Bronchial epithelial cell (primary cell): ENCODE measurements around the gene HOTAIR. TPM values are rescaled to one million over a fixed set of nuclear protein-coding genes. Genes with fewer than 3 reads are reported as not detected.

ENCODE experiments used
- DNase-seq: peaks from one replicate; pipeline ENCODE4 v3.0.0-alpha.2; 2010; ENCODE audit warnings: low read depth
- FAIRE-seq: peaks from 2 replicates; lab custom pipeline; 2011; peaks lifted over from hg19 to GRCh38; lab: Jason Lieb, UNC
- H3K27me3 ChIP-seq: 2 replicates; pipeline ENCODE4 v1.5.1; 2011; ENCODE audit warnings: low read length; ENCODE audit not compliant: control insufficient read depth, insufficient read depth
- H3K36me3 ChIP-seq: 2 replicates; pipeline ENCODE4 v1.5.1; 2011; ENCODE audit warnings: low read length; ENCODE audit not compliant: control insufficient read depth, insufficient read depth
- H3K4me3 ChIP-seq: 2 replicates; pipeline ENCODE4 v1.5.1; 2011; ENCODE audit warnings: mild to moderate bottlenecking, low read depth, low read length, control low read depth
- total RNA-seq: library from RNA; depleted of rRNA; stranded (reverse); fragments of >200 nt; gene quantifications from 2 replicates; pipeline ENCODE4 v1.2.1, GENCODE V29; 2014
- TF ChIP-seq, protein P1 (sequence below): IDR thresholded peaks from 2 replicates; pipeline ENCODE4 v1.5.1; 2011; ENCODE audit warnings: mild to moderate bottlenecking, moderate library complexity, low read length, control low read depth, inconsistent platforms; ENCODE audit not compliant: insufficient read depth, severe bottlenecking

Gene HOTAIR
- total RNA-seq, 1 donor from 2014 or later: not detected

DNA sequence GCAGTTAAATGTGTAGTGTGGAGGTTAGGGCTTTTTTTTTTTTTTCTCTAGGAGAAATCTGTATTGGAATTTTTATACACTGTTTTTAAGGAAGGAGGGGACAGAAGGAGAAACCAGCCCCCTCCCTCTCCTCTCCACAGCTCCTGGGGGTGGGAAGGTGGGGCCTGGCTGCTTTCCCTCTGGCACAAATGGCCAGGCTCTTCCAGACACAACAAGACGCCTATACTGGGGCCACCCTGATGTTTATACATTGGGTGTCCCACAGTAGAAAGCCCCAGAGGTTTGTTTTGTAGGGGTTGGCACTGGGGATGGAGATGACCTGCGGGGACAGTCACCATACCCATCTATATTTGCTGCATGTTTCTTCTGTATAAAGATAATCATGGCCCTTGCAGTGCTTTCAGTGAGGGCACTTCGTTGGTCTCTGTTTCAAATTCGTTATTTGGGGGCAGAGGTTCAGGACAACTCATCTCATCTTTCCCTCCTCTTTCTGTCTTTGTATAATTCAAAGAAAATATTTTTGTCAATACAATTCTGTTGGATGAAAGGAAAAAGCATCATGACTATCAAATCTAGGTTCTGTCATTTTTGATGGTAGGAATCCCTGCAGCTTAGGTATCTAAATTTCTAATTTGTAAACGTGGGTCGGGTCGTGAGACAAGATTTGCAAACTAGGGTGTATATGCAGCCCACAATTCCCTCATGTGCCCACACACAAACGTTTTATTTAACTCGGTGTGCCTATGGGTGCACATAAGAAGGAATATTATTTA is 2.3 kb upstream of the HOTAIR start:
- TF ChIP-seq, protein P1, sequence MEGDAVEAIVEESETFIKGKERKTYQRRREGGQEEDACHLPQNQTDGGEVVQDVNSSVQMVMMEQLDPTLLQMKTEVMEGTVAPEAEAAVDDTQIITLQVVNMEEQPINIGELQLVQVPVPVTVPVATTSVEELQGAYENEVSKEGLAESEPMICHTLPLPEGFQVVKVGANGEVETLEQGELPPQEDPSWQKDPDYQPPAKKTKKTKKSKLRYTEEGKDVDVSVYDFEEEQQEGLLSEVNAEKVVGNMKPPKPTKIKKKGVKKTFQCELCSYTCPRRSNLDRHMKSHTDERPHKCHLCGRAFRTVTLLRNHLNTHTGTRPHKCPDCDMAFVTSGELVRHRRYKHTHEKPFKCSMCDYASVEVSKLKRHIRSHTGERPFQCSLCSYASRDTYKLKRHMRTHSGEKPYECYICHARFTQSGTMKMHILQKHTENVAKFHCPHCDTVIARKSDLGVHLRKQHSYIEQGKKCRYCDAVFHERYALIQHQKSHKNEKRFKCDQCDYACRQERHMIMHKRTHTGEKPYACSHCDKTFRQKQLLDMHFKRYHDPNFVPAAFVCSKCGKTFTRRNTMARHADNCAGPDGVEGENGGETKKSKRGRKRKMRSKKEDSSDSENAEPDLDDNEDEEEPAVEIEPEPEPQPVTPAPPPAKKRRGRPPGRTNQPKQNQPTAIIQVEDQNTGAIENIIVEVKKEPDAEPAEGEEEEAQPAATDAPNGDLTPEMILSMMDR: no peak
- Histone ChIP-seq H3K4me3 (no peak overlapping the region), H3K27me3 (peaks cover 82% of the 10 kb centered on the region), H3K36me3 (no peaks in the 10 kb centered on the region)
- DNase-seq: no peak
- FAIRE-seq: no peak

DNA sequence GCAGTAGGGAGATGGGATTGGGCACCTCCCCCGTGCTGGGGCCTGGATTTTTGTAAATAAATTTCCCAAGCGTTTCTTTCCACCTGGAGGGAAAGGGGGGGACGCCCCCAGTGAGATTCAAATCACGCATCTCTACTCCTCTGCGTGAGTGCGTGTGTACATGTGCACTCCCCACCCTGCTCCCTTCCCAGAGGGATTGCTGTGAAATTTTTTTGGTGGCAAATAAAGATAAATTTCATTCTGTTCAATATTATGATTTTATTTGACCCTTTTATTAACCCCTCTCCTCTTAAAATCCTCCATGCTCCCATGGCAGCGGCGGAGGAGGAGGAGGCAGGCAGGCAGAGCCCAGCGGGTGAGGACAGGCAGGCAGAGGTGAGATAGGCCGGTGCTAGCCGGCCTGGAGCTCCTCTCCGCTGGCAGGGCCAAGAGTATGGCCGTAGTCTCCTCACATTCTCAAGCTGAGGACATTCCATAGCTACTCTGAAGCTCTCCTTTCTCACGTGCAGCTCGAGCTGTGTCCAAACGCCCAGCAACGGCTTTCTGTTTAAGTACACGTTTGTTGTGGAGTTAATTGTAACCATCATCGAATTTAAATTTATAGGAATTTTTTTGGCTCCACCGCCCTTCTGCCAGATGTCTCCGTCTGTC is 1.5 kb upstream of the HOTAIR start:
- no peak overlapping the region for H3K4me3 ChIP-seq
- no peaks in the 10 kb centered on the region for H3K36me3 ChIP-seq
- peaks cover 82% of the 10 kb centered on the region for H3K27me3 ChIP-seq
- DNase-seq (no peak), FAIRE-seq (no peak)
- TF ChIP-seq, protein P1: no peak

DNA sequence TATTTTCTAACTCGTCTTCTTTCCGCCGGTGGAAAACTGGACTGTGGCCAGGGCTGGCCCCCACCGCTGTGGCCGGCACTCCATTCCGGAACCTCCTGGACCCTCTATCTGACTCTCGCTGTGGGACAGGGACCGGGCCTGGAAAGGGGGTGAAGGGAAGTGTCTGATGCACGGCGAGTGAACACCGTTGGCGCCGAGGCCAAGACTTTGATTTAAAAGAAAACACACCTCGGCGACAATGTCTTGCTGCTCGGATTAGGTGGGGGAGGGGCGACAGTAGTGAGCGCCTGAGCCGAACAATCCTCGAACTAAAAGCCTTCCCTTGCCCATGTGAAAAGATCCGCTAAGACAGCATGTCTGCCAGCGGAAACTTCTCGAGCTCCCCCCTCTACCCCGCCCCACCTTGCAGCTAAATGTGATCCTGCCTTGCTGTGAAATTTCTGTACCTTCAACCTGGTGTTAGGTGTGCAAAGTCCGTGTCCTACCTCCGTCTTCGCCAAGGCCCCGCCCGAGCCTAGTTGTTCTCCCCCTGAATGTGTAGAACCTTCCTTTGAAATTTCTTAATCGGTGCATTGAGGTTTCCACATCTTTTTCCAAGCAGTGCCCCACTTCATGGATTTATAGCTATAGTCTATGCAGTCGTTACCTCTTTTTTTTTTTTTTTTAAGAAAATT is 862 bp upstream of the HOTAIR start:
- no peak for FAIRE-seq

DNA sequence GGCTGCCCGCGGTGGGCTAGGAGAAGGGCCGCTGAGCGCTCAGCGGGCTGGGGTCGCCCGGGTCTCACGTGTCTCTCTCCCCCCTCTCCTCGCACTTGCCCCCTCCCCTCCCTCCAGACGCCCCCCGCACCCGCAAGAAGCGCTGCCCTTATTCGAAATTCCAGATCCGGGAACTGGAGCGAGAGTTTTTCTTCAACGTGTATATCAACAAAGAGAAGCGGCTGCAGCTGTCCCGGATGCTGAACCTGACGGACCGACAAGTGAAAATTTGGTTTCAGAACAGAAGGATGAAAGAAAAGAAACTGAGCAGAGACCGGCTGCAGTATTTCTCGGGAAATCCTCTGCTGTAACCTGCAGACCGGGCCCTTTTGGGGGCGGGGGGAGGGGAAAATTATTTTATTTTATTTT is 314 bp upstream of the HOTAIR start:
- Histone ChIP-seq H3K27me3 (peaks cover 85% of the 10 kb centered on the region), H3K4me3 (no peak overlapping the region), H3K36me3 (no peaks in the 10 kb centered on the region)
- FAIRE-seq (no peak), DNase-seq (no peak)
- TF ChIP-seq, protein P1: no peak

More for the DNA sequence above, 862 bp upstream of the HOTAIR start:
- peaks cover 83% of the 10 kb centered on the region for H3K27me3 ChIP-seq
- TF ChIP-seq, protein P1: no peak
- H3K36me3 ChIP-seq: no peaks in the 10 kb centered on the region
- H3K4me3 ChIP-seq: no peak overlapping the region
- no peak for DNase-seq

DNA sequence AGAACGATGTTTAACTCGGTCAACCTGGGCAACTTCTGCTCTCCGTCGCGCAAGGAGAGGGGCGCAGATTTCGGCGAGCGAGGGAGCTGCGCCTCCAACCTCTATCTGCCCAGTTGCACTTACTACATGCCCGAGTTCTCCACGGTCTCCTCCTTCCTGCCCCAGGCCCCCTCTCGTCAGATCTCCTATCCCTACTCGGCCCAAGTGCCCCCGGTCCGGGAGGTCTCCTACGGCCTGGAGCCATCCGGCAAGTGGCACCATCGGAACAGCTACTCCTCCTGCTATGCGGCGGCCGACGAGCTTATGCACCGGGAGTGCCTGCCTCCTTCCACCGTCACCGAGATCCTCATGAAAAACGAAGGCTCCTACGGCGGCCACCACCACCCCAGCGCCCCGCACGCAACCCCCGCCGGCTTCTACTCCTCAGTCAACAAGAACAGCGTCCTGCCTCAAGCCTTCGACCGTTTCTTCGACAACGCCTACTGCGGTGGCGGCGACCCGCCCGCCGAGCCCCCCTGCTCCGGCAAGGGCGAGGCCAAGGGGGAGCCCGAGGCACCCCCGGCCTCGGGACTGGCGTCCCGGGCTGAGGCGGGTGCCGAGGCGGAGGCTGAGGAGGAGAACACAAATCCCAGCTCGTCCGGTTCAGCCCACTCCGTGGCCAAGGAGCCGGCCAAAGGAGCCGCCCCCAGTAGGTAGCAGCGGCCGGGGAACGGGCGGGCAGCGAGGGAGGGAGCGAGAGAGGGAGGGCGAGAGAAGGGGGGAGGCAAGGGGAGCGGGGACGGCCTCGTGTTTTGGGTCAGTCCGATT is 1.3 kb downstream of the HOTAIR start:
- H3K27me3 ChIP-seq: peaks cover 87% of the 10 kb centered on the region
- no peak overlapping the region for H3K4me3 ChIP-seq
- FAIRE-seq (no peak), DNase-seq (no peak)
- no peaks in the 10 kb centered on the region for H3K36me3 ChIP-seq
- TF ChIP-seq, protein P1: no peak
